ENCODE results near the gene NOC4L. TPM values are rescaled to one million over a fixed set of nuclear protein-coding genes. Genes with fewer than 3 reads are reported as not detected.

Gene NOC4L
- polyA plus RNA-seq, 3 donors = 15.8 to 22.6 (median 18.0) TPM

DNA sequence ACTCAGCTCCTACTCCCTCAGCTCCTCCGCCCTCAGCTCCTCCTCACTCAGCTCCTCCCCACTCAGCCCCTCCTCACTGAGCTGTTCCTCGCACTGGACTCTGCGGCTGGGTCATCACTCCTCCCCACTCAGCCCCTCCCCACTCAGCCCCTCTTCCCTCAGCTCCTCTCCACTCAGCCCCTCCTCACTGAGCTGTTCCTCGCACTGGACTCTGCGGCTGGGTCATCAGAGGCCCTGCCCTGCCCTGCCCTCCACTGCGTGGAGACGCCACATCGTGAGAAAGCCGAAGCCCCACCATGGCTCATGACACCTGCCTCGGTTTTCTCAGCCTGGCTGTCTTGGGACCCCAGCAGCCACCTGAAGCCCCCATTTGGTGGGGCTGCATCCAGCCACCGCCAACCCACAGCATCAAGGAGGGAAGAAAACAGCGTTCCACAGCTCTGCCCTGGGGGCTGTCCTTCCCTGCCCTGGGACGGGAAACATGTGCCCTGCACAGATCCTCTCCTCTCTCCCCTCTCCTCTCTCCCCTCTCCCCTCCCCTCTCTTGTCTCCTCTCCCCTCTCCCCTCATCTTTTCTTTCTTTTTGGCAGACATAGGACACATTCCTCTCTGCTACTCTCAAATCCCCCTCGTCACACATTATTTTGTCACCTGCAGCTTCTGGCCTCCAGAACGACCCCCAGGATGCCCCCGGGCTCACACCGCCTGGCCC, 17.7 kb downstream of the NOC4L start:
- WGBS, 3 donors = 48 to 54% (median 52%) methylated on average over 16 to 17 of the region's 17 CpGs
- H3K27ac ChIP-seq (ENCODE audit: low read depth, low read length) = no peak overlapping the region

DNA sequence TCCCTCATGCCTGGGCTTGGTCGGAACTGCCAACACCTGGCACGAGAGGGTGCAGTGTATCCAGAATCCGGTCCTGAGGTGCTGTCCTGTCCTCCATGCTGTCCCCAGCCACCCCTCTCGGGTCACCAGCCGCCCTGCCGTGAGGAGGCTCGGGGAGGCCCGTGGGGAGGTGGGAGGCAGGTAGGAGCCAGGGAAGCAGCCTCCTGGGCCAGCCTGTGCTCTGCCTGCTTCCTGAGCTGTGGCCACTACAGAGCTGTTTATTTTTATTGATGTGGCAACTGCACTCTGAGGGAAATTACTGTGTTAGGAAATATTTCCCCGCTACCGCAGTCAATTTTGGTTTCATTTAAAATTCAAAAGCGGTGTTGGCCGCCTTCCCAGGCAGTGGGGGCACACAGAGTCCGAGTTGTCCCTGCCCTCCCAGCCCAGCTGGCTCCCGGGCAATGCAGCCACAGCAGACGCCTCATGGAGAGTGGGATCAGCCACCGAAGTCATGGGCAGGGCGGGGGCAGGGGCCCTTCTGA, 18.3 kb downstream of the NOC4L start:
- no peak overlapping the region for H3K27ac ChIP-seq (ENCODE audit: low read depth, low read length)
- WGBS, 3 donors = 10 to 35% (median 16%) methylated on average over 17 of the region's 17 CpGs

- 53 to 54% (median 54%) methylated on average over 26 of the region's 26 CpGs for WGBS, 3 donors
- H3K27ac ChIP-seq (ENCODE audit: low read depth, low read length) = no peak overlapping the region
Measured at GRCh38 chr12:132163041-132163910, 19.0 kb downstream of the NOC4L start.

DNA sequence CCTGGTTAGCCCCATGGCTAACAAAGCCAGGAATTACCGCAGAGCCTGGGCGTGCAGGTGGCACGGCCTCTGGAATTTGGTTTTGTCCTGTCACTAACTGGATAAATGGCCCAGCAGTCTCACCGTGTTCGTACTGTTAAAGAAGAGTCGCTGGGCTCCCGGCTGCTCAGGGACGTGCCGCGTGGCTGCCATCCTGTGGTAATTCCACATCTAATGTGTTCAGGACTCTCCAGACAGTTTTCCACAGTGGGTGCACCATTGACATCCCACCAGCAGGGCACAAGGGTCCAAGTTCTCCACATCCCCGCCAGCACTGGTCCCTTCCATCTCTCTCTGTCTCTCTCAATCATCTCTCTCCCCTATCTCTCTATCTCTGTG, 19.6 kb downstream of the NOC4L start:
- no peak overlapping the region for H3K27ac ChIP-seq (ENCODE audit: low read depth, low read length)
- 39 to 53% (median 52%) methylated on average over 11 of the region's 11 CpGs for WGBS, 3 donors

DNA sequence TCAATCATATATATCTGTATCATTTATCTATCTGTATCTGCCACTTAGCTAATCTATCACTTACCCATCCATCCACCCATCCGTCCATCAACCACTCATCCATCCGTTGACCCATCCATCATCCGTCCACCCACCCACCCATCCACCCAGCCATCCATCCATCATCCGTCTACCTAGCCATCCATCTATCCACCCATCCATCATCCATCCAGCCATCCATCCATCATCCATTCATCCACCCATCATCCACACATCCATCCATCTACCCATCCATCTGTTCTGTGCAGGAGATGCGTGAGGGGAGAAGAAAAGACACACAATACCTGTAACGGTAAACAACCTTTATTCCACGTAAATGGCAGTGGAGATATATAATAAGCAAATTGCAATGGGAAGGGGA, 20.2 kb downstream of the NOC4L start:
- no peak overlapping the region for H3K27ac ChIP-seq (ENCODE audit: low read depth, low read length)
- 81 to 84% (median 82%) methylated on average over 7 of the region's 7 CpGs for WGBS, 3 donors

GRCh38 chr12:132165584-132165983, 21.3 kb downstream of the NOC4L start:
- H3K27ac ChIP-seq (ENCODE audit: low read depth, low read length) = no peak overlapping the region
- 94 to 98% (median 96%) methylated on average over 6 of the region's 6 CpGs for WGBS, 3 donors

DNA sequence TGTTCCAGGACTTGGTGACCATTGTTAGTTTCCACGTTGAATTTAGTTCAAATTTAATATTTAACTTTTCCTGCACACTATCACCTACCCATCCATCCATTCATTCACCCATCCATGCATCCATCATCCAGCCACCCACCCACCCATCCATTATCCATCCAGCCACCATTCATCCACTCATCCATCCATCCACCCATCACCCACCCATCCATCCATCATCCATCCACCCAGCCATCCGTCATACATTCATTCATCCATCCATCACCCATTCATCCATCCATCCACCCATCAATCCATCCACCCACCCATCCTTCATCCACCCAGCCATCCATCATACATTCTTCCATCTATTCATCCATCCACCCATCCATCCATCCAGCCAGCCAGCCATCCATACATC, 21.8 kb downstream of the NOC4L start:
- WGBS, 3 donors = 85 to 91% (median 88%) methylated on average over 2 of the region's 2 CpGs
- H3K27ac ChIP-seq (ENCODE audit: low read depth, low read length) = no peak overlapping the region

DNA sequence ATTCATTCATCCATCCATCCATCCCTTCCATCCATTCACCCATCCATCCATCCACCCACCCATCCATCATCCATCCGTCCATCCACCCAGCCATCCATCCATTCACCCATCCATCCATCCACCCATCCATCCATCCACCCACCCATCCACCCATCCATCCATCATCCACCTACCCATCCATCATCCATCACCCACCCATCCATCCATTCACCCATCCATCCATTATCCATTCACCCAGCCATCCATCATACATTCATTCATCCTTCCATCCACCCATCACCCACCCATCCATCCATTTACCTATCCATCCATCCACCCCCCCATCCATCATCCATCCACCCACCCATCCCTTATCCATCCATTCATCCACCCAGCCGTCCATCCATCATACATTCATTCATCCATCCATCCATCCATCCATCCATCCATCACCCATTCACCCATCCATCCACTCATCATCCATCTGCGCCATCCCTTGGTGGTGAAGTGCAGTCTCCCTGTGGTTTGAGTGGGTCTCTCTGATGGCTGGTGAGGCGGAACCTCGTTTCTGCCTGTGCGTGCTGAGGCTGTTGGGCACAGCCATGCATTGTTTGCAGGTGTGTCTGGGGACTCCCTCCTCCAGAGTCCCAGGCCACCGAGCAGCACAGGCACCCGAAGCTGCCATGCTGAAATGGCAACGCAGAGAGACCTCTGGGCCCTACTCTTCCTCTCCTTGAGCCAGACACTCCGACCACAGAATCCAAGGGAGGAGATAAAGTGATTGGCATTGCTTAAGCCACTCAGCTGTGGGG, 22.7 kb downstream of the NOC4L start:
- 90 to 94% (median 92%) methylated on average over 10 of the region's 10 CpGs for WGBS, 3 donors
- H3K27ac ChIP-seq (ENCODE audit: low read depth, low read length) = no peak overlapping the region

DNA sequence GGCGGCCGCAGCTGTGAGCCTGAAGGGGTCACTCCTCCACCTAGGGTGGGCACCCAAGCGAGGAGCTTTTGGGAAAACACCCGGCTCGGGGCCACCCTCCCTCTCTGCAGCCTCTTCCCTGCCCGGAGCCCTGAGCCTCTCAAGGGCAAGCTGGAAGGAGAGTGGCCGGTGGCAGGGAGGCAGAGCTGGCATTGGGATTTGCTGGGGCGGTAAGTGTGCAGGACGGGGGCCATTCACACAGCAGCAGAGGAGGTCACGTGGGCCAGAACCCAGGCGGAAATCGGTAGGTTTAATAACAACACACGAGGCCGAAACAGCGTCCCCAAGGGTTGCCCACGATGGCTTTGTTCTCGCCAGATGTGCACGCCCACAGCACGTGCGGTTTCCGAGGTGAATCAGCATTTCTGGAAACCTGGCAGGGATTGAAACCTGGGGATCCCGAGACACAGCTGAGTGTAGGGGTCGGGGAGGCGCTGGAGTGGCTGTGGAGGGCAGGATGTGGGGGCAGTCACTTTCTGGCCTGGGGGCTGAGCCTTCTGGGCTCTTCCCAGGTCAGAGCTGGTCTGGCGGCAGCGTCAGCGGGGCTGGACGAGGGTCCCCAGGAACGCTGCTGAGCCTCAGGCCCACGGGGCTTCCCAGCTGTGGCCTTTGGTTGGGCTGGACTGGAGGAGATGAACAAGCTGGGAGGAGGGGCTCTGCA, 23.5 kb downstream of the NOC4L start:
- no peak overlapping the region for H3K27ac ChIP-seq (ENCODE audit: low read depth, low read length)
- 66 to 71% (median 69%) methylated on average over 30 of the region's 30 CpGs for WGBS, 3 donors

DNA sequence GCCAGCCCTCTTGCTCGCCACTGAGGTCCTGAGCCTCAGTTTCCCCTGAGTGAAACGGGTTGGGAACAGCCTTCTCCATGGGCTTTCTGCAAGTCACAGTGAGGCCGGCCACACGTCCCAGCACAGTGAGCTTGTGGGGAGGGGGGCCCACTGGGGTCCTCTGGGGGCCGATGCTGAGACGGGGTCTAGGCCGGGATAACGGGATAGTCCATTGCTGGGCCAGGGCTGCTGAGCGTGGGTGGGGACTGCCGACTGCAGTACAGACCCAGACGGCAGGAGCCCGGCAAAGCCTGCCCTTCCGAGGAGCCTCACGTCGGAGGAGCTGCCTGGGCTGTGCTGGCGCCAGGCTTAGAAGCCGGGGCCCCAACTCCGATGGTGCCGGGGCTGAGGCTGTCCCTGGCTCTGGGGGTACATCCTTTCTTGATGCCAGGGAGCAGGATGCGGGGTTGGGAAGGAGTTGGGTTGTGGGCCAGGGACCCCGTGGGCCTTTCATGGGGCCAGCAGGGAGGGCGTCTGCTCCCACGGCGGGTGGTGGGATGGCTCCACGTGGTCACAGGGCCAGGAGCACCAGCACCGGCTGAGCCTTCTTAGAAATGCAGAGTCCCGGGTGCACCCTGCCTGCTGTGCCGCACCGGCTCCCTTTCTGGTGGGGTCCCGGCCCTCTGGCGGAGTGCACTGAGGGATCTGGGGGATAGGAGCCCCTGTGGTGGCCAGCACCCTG, 24.2 kb downstream of the NOC4L start:
- WGBS, 3 donors = 80 to 86% (median 81%) methylated on average over 27 to 31 of the region's 31 CpGs
- no peak overlapping the region for H3K27ac ChIP-seq (ENCODE audit: low read depth, low read length)

DNA sequence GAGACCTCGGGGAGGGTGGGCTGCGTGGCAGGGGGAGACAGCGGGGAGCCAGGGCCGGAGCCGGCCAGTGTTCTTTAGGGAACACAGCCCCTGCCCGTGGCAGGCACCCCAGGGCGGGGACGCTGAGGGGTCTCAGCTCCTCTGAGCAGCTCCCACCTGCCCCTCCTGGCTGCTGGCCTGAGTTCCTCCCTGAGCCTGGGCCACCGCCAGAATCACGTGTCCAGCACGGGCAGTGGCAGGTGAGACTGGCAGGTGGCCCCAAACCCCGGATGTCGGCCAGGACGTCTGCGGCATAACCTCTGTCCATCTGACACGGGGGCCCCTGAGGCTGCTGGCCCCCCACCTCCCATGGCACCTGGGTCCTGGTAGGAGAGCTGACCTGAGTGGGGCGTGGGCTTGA, 25.1 kb downstream of the NOC4L start:
- H3K27ac ChIP-seq (ENCODE audit: low read depth, low read length) = no peak overlapping the region
- 61 to 81% (median 69%) methylated on average over 13 to 17 of the region's 17 CpGs for WGBS, 3 donors

DNA sequence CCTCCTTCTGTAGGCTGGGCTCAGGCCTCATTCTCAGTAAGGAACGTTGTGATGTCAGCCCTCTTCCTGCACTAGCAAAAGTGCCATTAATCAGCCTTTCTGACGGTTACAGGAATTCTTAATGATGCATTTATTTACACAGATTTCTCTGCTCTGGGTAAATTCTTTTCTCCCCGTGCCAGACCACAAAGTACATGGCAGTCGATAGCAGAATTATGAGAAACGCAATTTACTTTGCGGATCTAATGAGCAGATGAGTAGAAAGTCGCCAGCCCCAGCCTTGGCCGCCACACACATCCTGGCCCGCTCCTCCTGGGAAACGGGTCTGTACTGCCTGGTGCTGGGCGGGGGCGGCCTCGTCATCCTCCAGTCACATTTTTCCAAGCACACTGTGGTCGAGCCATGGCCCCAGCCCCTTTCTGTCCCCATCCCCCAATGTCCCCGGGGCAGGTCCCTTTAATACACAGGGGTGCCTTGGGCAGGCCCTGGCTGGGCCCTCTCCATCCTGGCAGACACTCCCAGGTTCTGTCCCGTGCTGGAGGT, 25.9 kb downstream of the NOC4L start:
- H3K27ac ChIP-seq (ENCODE audit: low read depth, low read length) = no peak overlapping the region
- WGBS, 3 donors = 20 to 23% (median 23%) methylated on average over 16 of the region's 16 CpGs

DNA sequence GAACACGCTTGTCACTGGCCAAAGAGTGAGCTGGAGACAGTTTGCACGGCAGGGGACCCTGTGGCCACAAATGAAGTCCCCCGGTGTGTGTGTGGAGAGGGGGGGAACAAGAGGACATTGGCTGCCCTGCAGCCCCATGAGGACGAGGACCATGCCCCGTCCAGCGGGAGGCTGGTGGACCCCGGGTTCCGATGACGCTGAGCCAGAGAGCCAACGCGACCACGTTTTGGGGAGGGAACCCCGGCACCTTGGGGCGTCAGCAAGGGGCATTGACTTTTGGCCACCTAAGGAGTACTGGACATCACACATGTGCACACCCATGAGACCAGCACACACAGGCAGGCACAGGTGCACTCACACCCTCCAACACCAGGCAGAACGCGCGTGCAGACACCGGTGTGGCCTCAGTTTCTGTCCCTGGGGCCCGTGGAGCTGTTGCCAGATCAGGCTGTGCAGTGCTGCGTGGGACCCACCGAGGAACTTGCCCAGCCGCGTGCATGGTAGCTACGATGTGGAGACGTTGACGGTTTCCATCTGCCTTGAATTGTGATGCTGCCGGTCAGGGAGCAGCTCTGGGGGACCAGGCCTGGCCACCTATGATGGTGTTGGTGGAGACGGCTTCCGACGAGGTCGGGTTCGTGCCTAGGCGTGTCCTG, 26.5 kb downstream of the NOC4L start:
- 75 to 77% (median 75%) methylated on average over 33 of the region's 33 CpGs for WGBS, 3 donors
- H3K27ac ChIP-seq (ENCODE audit: low read depth, low read length) = no peak overlapping the region

DNA sequence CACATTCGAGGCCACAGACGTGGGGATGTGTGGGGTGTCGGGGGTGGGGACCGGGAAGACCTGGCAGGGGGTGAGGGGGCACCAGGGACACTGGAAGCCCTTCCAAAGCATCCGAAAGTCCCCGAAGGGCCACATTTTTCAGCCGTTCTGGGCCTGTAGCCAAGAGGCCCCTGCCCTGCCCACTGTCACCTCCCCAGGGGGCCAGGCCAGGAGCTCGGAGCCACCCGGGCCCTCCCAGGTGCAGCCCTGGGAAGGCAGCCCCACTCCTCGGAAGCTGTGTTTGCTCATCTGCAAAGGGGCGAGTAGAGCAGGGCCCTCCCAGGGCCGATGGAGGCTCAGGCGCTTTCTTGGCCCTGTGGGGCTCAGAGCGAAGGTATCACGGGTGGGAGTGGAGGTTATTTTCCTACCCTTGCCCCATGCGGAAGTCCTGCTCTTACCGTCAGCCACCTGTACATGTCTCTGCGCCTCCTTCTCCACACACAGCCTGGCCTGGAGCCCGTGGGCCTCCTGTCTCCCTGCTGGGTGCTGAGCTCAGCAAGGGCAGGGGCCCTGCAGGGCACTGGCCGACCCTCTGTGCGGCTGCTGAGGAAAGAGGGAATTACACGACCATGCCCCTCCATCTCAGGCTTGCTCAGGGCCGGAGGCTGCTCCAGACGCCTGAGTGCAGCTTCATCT, 27.2 kb downstream of the NOC4L start:
- H3K27ac ChIP-seq (ENCODE audit: low read depth, low read length) = no peak overlapping the region
- WGBS, 3 donors = 55 to 67% (median 58%) methylated on average over 23 to 24 of the region's 24 CpGs

DNA sequence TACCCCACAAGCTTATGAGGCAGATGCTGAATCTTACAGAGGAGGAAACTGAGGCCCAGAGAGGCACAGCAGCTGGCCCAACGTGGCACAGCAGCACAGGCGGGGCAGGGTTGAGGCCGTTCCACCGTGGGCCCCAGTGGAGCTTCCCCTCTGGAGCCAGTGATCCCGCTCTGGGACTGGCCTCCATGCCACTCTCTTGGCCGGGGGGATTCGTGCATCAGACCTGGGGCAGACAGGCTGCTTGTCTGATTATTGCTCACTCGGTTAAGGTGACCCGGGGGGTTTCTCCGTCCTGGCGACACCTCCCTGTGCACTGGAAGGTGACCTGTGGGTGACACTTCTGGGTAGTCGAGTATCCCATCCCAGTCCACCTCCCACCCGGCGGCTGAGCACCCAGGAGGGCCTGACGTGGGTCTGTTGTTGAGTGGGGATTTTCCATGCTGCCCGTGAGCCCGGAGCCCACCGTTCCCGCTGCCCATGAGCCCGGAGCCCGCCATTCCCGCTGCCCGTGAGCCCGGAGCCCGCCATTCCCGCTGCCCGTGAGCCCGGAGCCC, 27.8 kb downstream of the NOC4L start:
- WGBS, 3 donors = 75 to 87% (median 84%) methylated on average over 28 of the region's 28 CpGs
- H3K27ac ChIP-seq (ENCODE audit: low read depth, low read length) = no peak overlapping the region

GRCh38 chr12:132172619-132173018, 28.4 kb downstream of the NOC4L start:
- 52 to 57% (median 57%) methylated on average over 15 of the region's 15 CpGs for WGBS, 3 donors
- no peak overlapping the region for H3K27ac ChIP-seq (ENCODE audit: low read depth, low read length)

Data from adipose tissue (tissue), 3 donors.